ENCODE data around the gene GTF2IRD1.
"Not testable (repeated sequence)": the region's sequence is repeated elsewhere in the genome, so short reads cannot be mapped to it uniquely, and the experiment has no call there.

The GTF2IRD1 gene
- 5.6 to 22.8 reads per million in 2 experiments for total RNA-seq

- DNase-seq (ENCODE audit: low read depth) = peak; percentile 40
These were observed at the start of gene GTF2IRD1 for GRCh38 chr7:74453322-74454011. Gene GTF2IRD1, plus strand, starts transcription at chr7:74453906. Its CDS starts 54,175 bp downstream, at chr7:74508081.

GRCh38 chr7:74404388-74404700 lies 49.4 kb upstream of the GTF2IRD1 start:
- no peak for DNase-seq (ENCODE audit: low read depth)

- no peak for DNase-seq (ENCODE audit: low read depth)
These were observed 49.0 kb upstream of the GTF2IRD1 start for GRCh38 chr7:74404741-74405140.

GRCh38 chr7:74405191-74405898 lies 48.4 kb upstream of the GTF2IRD1 start:
- DNase-seq (ENCODE audit: low read depth) = no peak

- DNase-seq (ENCODE audit: low read depth) = no peak
These were observed 47.7 kb upstream of the GTF2IRD1 start for GRCh38 chr7:74405899-74406512.

- DNase-seq (ENCODE audit: low read depth) = no peak
These were observed 45.7 kb upstream of the GTF2IRD1 start for GRCh38 chr7:74407958-74408357.

GRCh38 chr7:74409571-74409970 lies 44.1 kb upstream of the GTF2IRD1 start:
- DNase-seq (ENCODE audit: low read depth) = no peak

GRCh38 chr7:74410772-74411171 lies 42.9 kb upstream of the GTF2IRD1 start:
- no peak for DNase-seq (ENCODE audit: low read depth)

- DNase-seq (ENCODE audit: low read depth) = not testable (repeated sequence)
These were observed 42.1 kb upstream of the GTF2IRD1 start for GRCh38 chr7:74411571-74411970.

- DNase-seq (ENCODE audit: low read depth) = no peak
These were observed 41.6 kb upstream of the GTF2IRD1 start for GRCh38 chr7:74412056-74412455.

- no peak for DNase-seq (ENCODE audit: low read depth)
These were observed 41.1 kb upstream of the GTF2IRD1 start for GRCh38 chr7:74412603-74413002.

- DNase-seq (ENCODE audit: low read depth) = not testable (repeated sequence)
These were observed 38.9 kb upstream of the GTF2IRD1 start for GRCh38 chr7:74414595-74415333.

GRCh38 chr7:74417419-74417971 lies 36.2 kb upstream of the GTF2IRD1 start:
- peak; percentile 30 for DNase-seq (ENCODE audit: low read depth)

- DNase-seq (ENCODE audit: low read depth) = no peak
These were observed 35.6 kb upstream of the GTF2IRD1 start for GRCh38 chr7:74418076-74418475.

- DNase-seq (ENCODE audit: low read depth) = no peak
These were observed 35.2 kb upstream of the GTF2IRD1 start for GRCh38 chr7:74418538-74418937.

- not testable (repeated sequence) for DNase-seq (ENCODE audit: low read depth)
These were observed 34.5 kb upstream of the GTF2IRD1 start for GRCh38 chr7:74419232-74419631.

- no peak for DNase-seq (ENCODE audit: low read depth)
These were observed 33.7 kb upstream of the GTF2IRD1 start for GRCh38 chr7:74420006-74420405.

- DNase-seq (ENCODE audit: low read depth) = no peak
These were observed 29.3 kb upstream of the GTF2IRD1 start for GRCh38 chr7:74424291-74424880.

- no peak for DNase-seq (ENCODE audit: low read depth)
These were observed 25.7 kb upstream of the GTF2IRD1 start for GRCh38 chr7:74428023-74428422.

- no peak for DNase-seq (ENCODE audit: low read depth)
These were observed 24.5 kb upstream of the GTF2IRD1 start for GRCh38 chr7:74429153-74429747.

- DNase-seq (ENCODE audit: low read depth) = not testable (repeated sequence)
These were observed 23.3 kb upstream of the GTF2IRD1 start for GRCh38 chr7:74430409-74430808.
